ENCODE results near the gene CASP3.

Gene CASP3

GRCh38 chr4:184641022-184641421, 8.2 kb downstream of the CASP3 start:
- peak overlapping the region; percentile 27 for H3K4me2 ChIP-seq (ENCODE audit: low read depth, low read length, poor library complexity, severe bottlenecking)
- H2AFZ ChIP-seq (ENCODE audit: low read length) = no peak overlapping the region
- peaks cover 23% of the 10 kb centered on the region for H3K36me3 ChIP-seq (ENCODE audit: insufficient read depth, low read length)
- no peaks in the 10 kb centered on the region for H3K9me3 ChIP-seq (ENCODE audit: insufficient read depth, low read depth, low read length)
- H3F3A ChIP-seq (ENCODE audit: low read depth) = no peaks in the 10 kb centered on the region
- H3K4me1 ChIP-seq (ENCODE audit: insufficient read depth, low read length, poor library complexity, severe bottlenecking) = peaks cover 52% of the 10 kb centered on the region
- peaks cover 64% of the 10 kb centered on the region for H4K20me1 ChIP-seq (ENCODE audit: insufficient read depth, low read length, poor library complexity, severe bottlenecking)
- no peaks in the 10 kb centered on the region for H3K27me3 ChIP-seq (ENCODE audit: insufficient read depth, low read length, poor library complexity, severe bottlenecking)
- no peaks in the 10 kb centered on the region for H3K9me2 ChIP-seq (replicated peaks; ENCODE audit: low read depth, low read length)
- H3K4me3 ChIP-seq (ENCODE audit: low read length, poor library complexity, severe bottlenecking) = no peak overlapping the region
- peaks cover 94% of the 10 kb centered on the region for H3K79me2 ChIP-seq (ENCODE audit: insufficient read depth, low read length)
- no peak for TF ChIP-seq EZH2phosphoT487 (IDR thresholded peaks at IDR 0.05; ENCODE audit: borderline replicate concordance)
- no peak overlapping the region for H3K9ac ChIP-seq (ENCODE audit: low read depth, low read length, poor library complexity, severe bottlenecking)

- H3K4me3 ChIP-seq (ENCODE audit: low read length, poor library complexity, severe bottlenecking) = no peak overlapping the region
- H3K79me2 ChIP-seq (ENCODE audit: insufficient read depth, low read length) = peaks cover 63% of the 10 kb centered on the region
- H3K9me2 ChIP-seq (replicated peaks; ENCODE audit: low read depth, low read length) = no peaks in the 10 kb centered on the region
- no peak overlapping the region for H3K4me2 ChIP-seq (ENCODE audit: low read depth, low read length, poor library complexity, severe bottlenecking)
- H3K4me1 ChIP-seq (ENCODE audit: insufficient read depth, low read length, poor library complexity, severe bottlenecking) = peaks cover 33% of the 10 kb centered on the region
- peaks cover 60% of the 10 kb centered on the region for H3K36me3 ChIP-seq (ENCODE audit: insufficient read depth, low read length)
- no peak overlapping the region for H2AFZ ChIP-seq (ENCODE audit: low read length)
- H3K9ac ChIP-seq (ENCODE audit: low read depth, low read length, poor library complexity, severe bottlenecking) = no peak overlapping the region
- no peaks in the 10 kb centered on the region for H3K27me3 ChIP-seq (ENCODE audit: insufficient read depth, low read length, poor library complexity, severe bottlenecking)
- H3K9me3 ChIP-seq (ENCODE audit: insufficient read depth, low read depth, low read length) = no peaks in the 10 kb centered on the region
- H3F3A ChIP-seq (ENCODE audit: low read depth) = no peaks in the 10 kb centered on the region
- TF ChIP-seq, protein P1, sequence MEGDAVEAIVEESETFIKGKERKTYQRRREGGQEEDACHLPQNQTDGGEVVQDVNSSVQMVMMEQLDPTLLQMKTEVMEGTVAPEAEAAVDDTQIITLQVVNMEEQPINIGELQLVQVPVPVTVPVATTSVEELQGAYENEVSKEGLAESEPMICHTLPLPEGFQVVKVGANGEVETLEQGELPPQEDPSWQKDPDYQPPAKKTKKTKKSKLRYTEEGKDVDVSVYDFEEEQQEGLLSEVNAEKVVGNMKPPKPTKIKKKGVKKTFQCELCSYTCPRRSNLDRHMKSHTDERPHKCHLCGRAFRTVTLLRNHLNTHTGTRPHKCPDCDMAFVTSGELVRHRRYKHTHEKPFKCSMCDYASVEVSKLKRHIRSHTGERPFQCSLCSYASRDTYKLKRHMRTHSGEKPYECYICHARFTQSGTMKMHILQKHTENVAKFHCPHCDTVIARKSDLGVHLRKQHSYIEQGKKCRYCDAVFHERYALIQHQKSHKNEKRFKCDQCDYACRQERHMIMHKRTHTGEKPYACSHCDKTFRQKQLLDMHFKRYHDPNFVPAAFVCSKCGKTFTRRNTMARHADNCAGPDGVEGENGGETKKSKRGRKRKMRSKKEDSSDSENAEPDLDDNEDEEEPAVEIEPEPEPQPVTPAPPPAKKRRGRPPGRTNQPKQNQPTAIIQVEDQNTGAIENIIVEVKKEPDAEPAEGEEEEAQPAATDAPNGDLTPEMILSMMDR (conservative IDR thresholded peaks at IDR 0.05; ENCODE audit: low read length) = no peak
- TF ChIP-seq EZH2phosphoT487 (IDR thresholded peaks at IDR 0.05; ENCODE audit: borderline replicate concordance) = no peak
- H4K20me1 ChIP-seq (ENCODE audit: insufficient read depth, low read length, poor library complexity, severe bottlenecking) = peaks cover 49% of the 10 kb centered on the region
Measured at GRCh38 chr4:184636897-184637296, 12.3 kb downstream of the CASP3 start.

- Histone ChIP-seq H4K20me1 (ENCODE audit: insufficient read depth, low read length, poor library complexity, severe bottlenecking) (peaks cover 42% of the 10 kb centered on the region), H3K4me2 (ENCODE audit: low read depth, low read length, poor library complexity, severe bottlenecking) (no peak overlapping the region), H3K4me1 (ENCODE audit: insufficient read depth, low read length, poor library complexity, severe bottlenecking) (peaks cover 29% of the 10 kb centered on the region), H3K36me3 (ENCODE audit: insufficient read depth, low read length) (peaks cover 65% of the 10 kb centered on the region), H3K9ac (ENCODE audit: low read depth, low read length, poor library complexity, severe bottlenecking) (no peak overlapping the region), H3K79me2 (ENCODE audit: insufficient read depth, low read length) (peaks cover 55% of the 10 kb centered on the region), H2AFZ (ENCODE audit: low read length) (no peak overlapping the region), H3K9me2 (replicated peaks; ENCODE audit: low read depth, low read length) (no peaks in the 10 kb centered on the region), H3K4me3 (ENCODE audit: low read length, poor library complexity, severe bottlenecking) (no peak overlapping the region), H3F3A (ENCODE audit: low read depth) (no peaks in the 10 kb centered on the region), H3K27me3 (ENCODE audit: insufficient read depth, low read length, poor library complexity, severe bottlenecking) (no peaks in the 10 kb centered on the region), H3K9me3 (ENCODE audit: insufficient read depth, low read depth, low read length) (no peaks in the 10 kb centered on the region)
- TF ChIP-seq, protein P1 (conservative IDR thresholded peaks at IDR 0.05; ENCODE audit: low read length) = no peak
- no peak for TF ChIP-seq EZH2phosphoT487 (IDR thresholded peaks at IDR 0.05; ENCODE audit: borderline replicate concordance)
Measured at GRCh38 chr4:184636144-184636543, 13.1 kb downstream of the CASP3 start.

DNA sequence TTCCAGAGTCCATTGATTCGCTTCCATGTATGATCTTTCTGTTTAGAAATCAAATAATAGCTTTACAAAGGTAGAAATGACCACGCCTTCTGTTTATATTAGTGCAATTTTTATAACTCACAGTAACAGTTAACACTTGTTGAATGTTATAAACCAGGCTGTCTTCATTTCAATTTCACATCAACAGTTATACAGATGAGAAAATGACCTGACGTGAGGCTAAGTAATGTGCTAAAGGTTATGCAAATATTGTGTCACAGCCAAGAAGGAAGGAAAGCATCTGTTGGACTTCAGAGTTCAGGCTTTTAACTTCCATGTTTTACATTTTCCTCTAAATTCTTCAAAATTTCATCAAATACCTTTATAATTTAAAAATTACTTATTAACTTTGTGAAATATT, 13.9 kb downstream of the CASP3 start:
- H3K36me3 ChIP-seq (ENCODE audit: insufficient read depth, low read length) = peaks cover 72% of the 10 kb centered on the region
- no peak overlapping the region for H3K4me3 ChIP-seq (ENCODE audit: low read length, poor library complexity, severe bottlenecking)
- peaks cover 48% of the 10 kb centered on the region for H3K79me2 ChIP-seq (ENCODE audit: insufficient read depth, low read length)
- no peaks in the 10 kb centered on the region for H3F3A ChIP-seq (ENCODE audit: low read depth)
- no peak overlapping the region for H3K4me2 ChIP-seq (ENCODE audit: low read depth, low read length, poor library complexity, severe bottlenecking)
- H3K9ac ChIP-seq (ENCODE audit: low read depth, low read length, poor library complexity, severe bottlenecking) = no peak overlapping the region
- peaks cover 35% of the 10 kb centered on the region for H4K20me1 ChIP-seq (ENCODE audit: insufficient read depth, low read length, poor library complexity, severe bottlenecking)
- TF ChIP-seq, protein P1 (conservative IDR thresholded peaks at IDR 0.05; ENCODE audit: low read length) = no peak
- TF ChIP-seq EZH2phosphoT487 (IDR thresholded peaks at IDR 0.05; ENCODE audit: borderline replicate concordance) = no peak
- H3K9me3 ChIP-seq (ENCODE audit: insufficient read depth, low read depth, low read length) = no peaks in the 10 kb centered on the region
- H2AFZ ChIP-seq (ENCODE audit: low read length) = no peak overlapping the region
- no peaks in the 10 kb centered on the region for H3K27me3 ChIP-seq (ENCODE audit: insufficient read depth, low read length, poor library complexity, severe bottlenecking)
- no peaks in the 10 kb centered on the region for H3K9me2 ChIP-seq (replicated peaks; ENCODE audit: low read depth, low read length)
- H3K4me1 ChIP-seq (ENCODE audit: insufficient read depth, low read length, poor library complexity, severe bottlenecking) = peaks cover 24% of the 10 kb centered on the region
